Activated T-cell treated with anti-CD3 and anti-CD28 coated beads, Interleukin-2, amount 50 U/mL, for 24 hours (primary cell): ENCODE measurements around the gene PCSK1.
"Not testable (repeated sequence)": the region's sequence is repeated elsewhere in the genome, so short reads cannot be mapped to it uniquely, and the experiment has no call there.

Experiments
- DNase-seq: peaks from one replicate; pipeline ENCODE4 v3.0.0-alpha.2; 2020
- H3K27ac Mint-ChIP-seq: 2 replicates; pipeline ENCODE4 v1.8.0; 2020; ENCODE audit warnings: mild to moderate bottlenecking, mixed read lengths
- H3K27me3 Mint-ChIP-seq: 2 replicates; pipeline ENCODE4 v1.8.0; 2020; ENCODE audit warnings: mixed read lengths
- H3K36me3 Mint-ChIP-seq: 2 replicates; pipeline ENCODE4 v1.8.0; 2020; ENCODE audit warnings: low read depth, mixed read lengths
- H3K4me1 Mint-ChIP-seq: 2 replicates; pipeline ENCODE4 v1.8.0; 2020; ENCODE audit warnings: low read depth, mixed read lengths
- H3K4me3 Mint-ChIP-seq: 2 replicates; pipeline ENCODE4 v1.8.0; 2020; ENCODE audit warnings: mild to moderate bottlenecking, moderate library complexity, mixed read lengths
- H3K9me3 Mint-ChIP-seq: 2 replicates; pipeline ENCODE4 v1.8.0; 2020; ENCODE audit warnings: mixed read lengths

PCSK1 gene

GRCh38 chr5:96407436-96407835 lies 25.6 kb downstream of the PCSK1 start:
- H3K9me3 Mint-ChIP-seq: no peaks in the 10 kb centered on the region
- no peaks in the 10 kb centered on the region for H3K36me3 Mint-ChIP-seq
- H3K27me3 Mint-ChIP-seq: peaks cover 4% of the 10 kb centered on the region
- no peak overlapping the region for H3K4me3 Mint-ChIP-seq
- H3K27ac Mint-ChIP-seq: no peak overlapping the region
- H3K4me1 Mint-ChIP-seq: no peaks in the 10 kb centered on the region
- DNase-seq: no peak

GRCh38 chr5:96404191-96404867 lies 28.7 kb downstream of the PCSK1 start:
- Mint-ChIP-seq H3K36me3 (no peaks in the 10 kb centered on the region), H3K9me3 (no peaks in the 10 kb centered on the region), H3K27ac (no peak overlapping the region), H3K27me3 (no peaks in the 10 kb centered on the region), H3K4me1 (no peaks in the 10 kb centered on the region), H3K4me3 (no peak overlapping the region)
- DNase-seq: no peak

GRCh38 chr5:96402500-96402899 lies 30.5 kb downstream of the PCSK1 start:
- Mint-ChIP-seq H3K9me3 (no peaks in the 10 kb centered on the region), H3K27me3 (no peaks in the 10 kb centered on the region), H3K27ac (no peak overlapping the region), H3K4me1 (no peaks in the 10 kb centered on the region), H3K36me3 (no peaks in the 10 kb centered on the region), H3K4me3 (no peak overlapping the region)
- no peak for DNase-seq

- Mint-ChIP-seq H3K36me3 (no peaks in the 10 kb centered on the region), H3K4me3 (no peak overlapping the region), H3K27me3 (peaks cover 6% of the 10 kb centered on the region), H3K9me3 (peaks cover 3% of the 10 kb centered on the region), H3K4me1 (no peaks in the 10 kb centered on the region), H3K27ac (no peak overlapping the region)
- DNase-seq: no peak
Measured at GRCh38 chr5:96396878-96397277, 36.2 kb downstream of the PCSK1 start.

- H3K27ac Mint-ChIP-seq, DNase-seq, H3K9me3 Mint-ChIP-seq, H3K36me3 Mint-ChIP-seq, H3K4me1 Mint-ChIP-seq, H3K4me3 Mint-ChIP-seq: not testable (repeated sequence)
- peaks cover 14% of the 10 kb centered on the region for H3K27me3 Mint-ChIP-seq
Measured at GRCh38 chr5:96395295-96395694, 37.8 kb downstream of the PCSK1 start.

- no peak for DNase-seq
- Mint-ChIP-seq H3K9me3 (peaks cover 3% of the 10 kb centered on the region), H3K36me3 (no peaks in the 10 kb centered on the region), H3K27ac (no peak overlapping the region), H3K27me3 (peaks cover 19% of the 10 kb centered on the region), H3K4me1 (no peaks in the 10 kb centered on the region), H3K4me3 (no peak overlapping the region)
Measured at GRCh38 chr5:96391921-96392320, 41.1 kb downstream of the PCSK1 start.

- no peaks in the 10 kb centered on the region for H3K36me3 Mint-ChIP-seq
- H3K4me1 Mint-ChIP-seq: no peaks in the 10 kb centered on the region
- H3K27me3 Mint-ChIP-seq: peaks cover 27% of the 10 kb centered on the region
- H3K27ac Mint-ChIP-seq: no peak overlapping the region
- no peaks in the 10 kb centered on the region for H3K9me3 Mint-ChIP-seq
- H3K4me3 Mint-ChIP-seq: no peak overlapping the region
- DNase-seq: no peak
Measured at GRCh38 chr5:96388176-96388575, 44.9 kb downstream of the PCSK1 start.

- Mint-ChIP-seq H3K9me3 (no peaks in the 10 kb centered on the region), H3K4me3 (no peak overlapping the region), H3K27me3 (peaks cover 26% of the 10 kb centered on the region), H3K27ac (no peak overlapping the region), H3K4me1 (no peaks in the 10 kb centered on the region), H3K36me3 (no peaks in the 10 kb centered on the region)
- DNase-seq: no peak
Measured at GRCh38 chr5:96387616-96388015, 45.4 kb downstream of the PCSK1 start.

GRCh38 chr5:96385538-96385937 lies 47.5 kb downstream of the PCSK1 start:
- Mint-ChIP-seq H3K4me3 (no peak overlapping the region), H3K4me1 (no peaks in the 10 kb centered on the region), H3K9me3 (no peaks in the 10 kb centered on the region), H3K27me3 (peaks cover 26% of the 10 kb centered on the region), H3K36me3 (no peaks in the 10 kb centered on the region), H3K27ac (no peak overlapping the region)
- DNase-seq: no peak

- Mint-ChIP-seq H3K36me3 (no peaks in the 10 kb centered on the region), H3K9me3 (no peaks in the 10 kb centered on the region), H3K27ac (no peak overlapping the region), H3K27me3 (peaks cover 31% of the 10 kb centered on the region), H3K4me3 (no peak overlapping the region), H3K4me1 (no peaks in the 10 kb centered on the region)
- DNase-seq: no peak
Measured at GRCh38 chr5:96384353-96384752, 48.7 kb downstream of the PCSK1 start.

- no peaks in the 10 kb centered on the region for H3K36me3 Mint-ChIP-seq
- no peaks in the 10 kb centered on the region for H3K4me1 Mint-ChIP-seq
- H3K27ac Mint-ChIP-seq: no peak overlapping the region
- H3K27me3 Mint-ChIP-seq: peaks cover 26% of the 10 kb centered on the region
- DNase-seq: no peak
- H3K9me3 Mint-ChIP-seq: no peaks in the 10 kb centered on the region
- H3K4me3 Mint-ChIP-seq: no peak overlapping the region
Measured at GRCh38 chr5:96381526-96381925, 51.5 kb downstream of the PCSK1 start.

- H3K27me3 Mint-ChIP-seq: peaks cover 24% of the 10 kb centered on the region
- no peak overlapping the region for H3K27ac Mint-ChIP-seq
- H3K4me3 Mint-ChIP-seq: no peak overlapping the region
- no peaks in the 10 kb centered on the region for H3K9me3 Mint-ChIP-seq
- H3K36me3 Mint-ChIP-seq: no peaks in the 10 kb centered on the region
- H3K4me1 Mint-ChIP-seq: peaks cover under 1% of the 10 kb centered on the region
- no peak for DNase-seq
Measured at GRCh38 chr5:96379896-96380295, 53.2 kb downstream of the PCSK1 start.

GRCh38 chr5:96377597-96377996 lies 55.5 kb downstream of the PCSK1 start:
- no peak overlapping the region for H3K27ac Mint-ChIP-seq

GRCh38 chr5:96377167-96377566 lies 55.9 kb downstream of the PCSK1 start:
- Mint-ChIP-seq H3K4me1 (peaks cover 3% of the 10 kb centered on the region), H3K27ac (no peak overlapping the region), H3K9me3 (no peaks in the 10 kb centered on the region), H3K27me3 (peaks cover 27% of the 10 kb centered on the region), H3K4me3 (no peak overlapping the region), H3K36me3 (no peaks in the 10 kb centered on the region)
- no peak for DNase-seq

More at GRCh38 chr5:96377597-96377996, 55.5 kb downstream of the PCSK1 start:
- Mint-ChIP-seq H3K4me1 (peaks cover 3% of the 10 kb centered on the region), H3K27me3 (peaks cover 27% of the 10 kb centered on the region), H3K4me3 (no peak overlapping the region), H3K9me3 (no peaks in the 10 kb centered on the region), H3K36me3 (no peaks in the 10 kb centered on the region)
- DNase-seq: no peak

GRCh38 chr5:96374653-96375052 lies 58.4 kb downstream of the PCSK1 start:
- no peak for DNase-seq
- Mint-ChIP-seq H3K27me3 (peaks cover 27% of the 10 kb centered on the region), H3K27ac (no peak overlapping the region), H3K36me3 (no peaks in the 10 kb centered on the region), H3K4me1 (peaks cover 3% of the 10 kb centered on the region), H3K9me3 (no peaks in the 10 kb centered on the region), H3K4me3 (no peak overlapping the region)

- no peak overlapping the region for H3K4me3 Mint-ChIP-seq
- no peaks in the 10 kb centered on the region for H3K9me3 Mint-ChIP-seq
- peaks cover 3% of the 10 kb centered on the region for H3K4me1 Mint-ChIP-seq
- peaks cover 30% of the 10 kb centered on the region for H3K27me3 Mint-ChIP-seq
- H3K36me3 Mint-ChIP-seq: no peaks in the 10 kb centered on the region
- no peak for DNase-seq
- no peak overlapping the region for H3K27ac Mint-ChIP-seq
Measured at GRCh38 chr5:96373381-96373733, 59.7 kb downstream of the PCSK1 start.
